ENCODE results near the gene MCC.

GRCh38 chr5:113035096-113035495, 453.2 kb downstream of the MCC start:
- TF ChIP-seq GATA1 (IDR thresholded peaks at IDR 0.05; ENCODE audit: low read depth, low read length) (no peak), POLR2A (IDR thresholded peaks at IDR 0.05; ENCODE audit: low read length) (no peak)

All from erythroblast (primary cell).